ENCODE results near the gene FOXO4.

DNA sequence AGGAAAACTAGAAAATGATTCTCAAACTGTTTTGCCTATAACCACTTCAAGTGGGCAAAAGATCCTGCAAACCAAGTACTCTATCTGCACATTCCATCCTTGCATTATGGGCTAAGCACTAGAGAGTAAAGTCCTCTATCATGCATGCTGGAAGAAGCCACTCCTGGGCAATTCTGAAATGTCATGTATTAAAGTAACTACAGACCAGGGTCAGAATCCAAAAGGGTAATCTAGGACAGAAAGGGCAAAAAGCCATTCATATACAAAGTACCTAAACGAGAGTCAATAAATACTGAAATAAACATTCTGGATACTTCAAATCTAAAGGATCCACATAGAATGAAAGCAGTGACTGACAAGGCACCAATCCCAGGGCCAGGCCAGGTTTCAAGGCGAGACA lies 28.6 kb upstream of the FOXO4 start:
- TF ChIP-seq CBX8 (IDR thresholded peaks at IDR 0.05) (no peak), SREBF2 (IDR thresholded peaks at IDR 0.05) (no peak), ZFP36 (IDR thresholded peaks at IDR 0.05; ENCODE audit: borderline replicate concordance, partially characterized antibody) (no peak), HOXA7 (CRISPR knock-in tag; IDR thresholded peaks at IDR 0.05) (no peak), KDM1A (IDR thresholded peaks at IDR 0.05; ENCODE audit: low read depth) (no peak)
- TF ChIP-seq, protein P1, sequence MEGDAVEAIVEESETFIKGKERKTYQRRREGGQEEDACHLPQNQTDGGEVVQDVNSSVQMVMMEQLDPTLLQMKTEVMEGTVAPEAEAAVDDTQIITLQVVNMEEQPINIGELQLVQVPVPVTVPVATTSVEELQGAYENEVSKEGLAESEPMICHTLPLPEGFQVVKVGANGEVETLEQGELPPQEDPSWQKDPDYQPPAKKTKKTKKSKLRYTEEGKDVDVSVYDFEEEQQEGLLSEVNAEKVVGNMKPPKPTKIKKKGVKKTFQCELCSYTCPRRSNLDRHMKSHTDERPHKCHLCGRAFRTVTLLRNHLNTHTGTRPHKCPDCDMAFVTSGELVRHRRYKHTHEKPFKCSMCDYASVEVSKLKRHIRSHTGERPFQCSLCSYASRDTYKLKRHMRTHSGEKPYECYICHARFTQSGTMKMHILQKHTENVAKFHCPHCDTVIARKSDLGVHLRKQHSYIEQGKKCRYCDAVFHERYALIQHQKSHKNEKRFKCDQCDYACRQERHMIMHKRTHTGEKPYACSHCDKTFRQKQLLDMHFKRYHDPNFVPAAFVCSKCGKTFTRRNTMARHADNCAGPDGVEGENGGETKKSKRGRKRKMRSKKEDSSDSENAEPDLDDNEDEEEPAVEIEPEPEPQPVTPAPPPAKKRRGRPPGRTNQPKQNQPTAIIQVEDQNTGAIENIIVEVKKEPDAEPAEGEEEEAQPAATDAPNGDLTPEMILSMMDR (IDR thresholded peaks at IDR 0.05): no peak
- TF ChIP-seq, protein P2, sequence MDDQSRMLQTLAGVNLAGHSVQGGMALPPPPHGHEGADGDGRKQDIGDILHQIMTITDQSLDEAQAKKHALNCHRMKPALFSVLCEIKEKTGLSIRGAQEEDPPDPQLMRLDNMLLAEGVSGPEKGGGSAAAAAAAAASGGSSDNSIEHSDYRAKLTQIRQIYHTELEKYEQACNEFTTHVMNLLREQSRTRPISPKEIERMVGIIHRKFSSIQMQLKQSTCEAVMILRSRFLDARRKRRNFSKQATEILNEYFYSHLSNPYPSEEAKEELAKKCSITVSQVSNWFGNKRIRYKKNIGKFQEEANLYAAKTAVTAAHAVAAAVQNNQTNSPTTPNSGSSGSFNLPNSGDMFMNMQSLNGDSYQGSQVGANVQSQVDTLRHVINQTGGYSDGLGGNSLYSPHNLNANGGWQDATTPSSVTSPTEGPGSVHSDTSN (IDR thresholded peaks at IDR 0.05): no peak
- TF ChIP-seq, protein P3, sequence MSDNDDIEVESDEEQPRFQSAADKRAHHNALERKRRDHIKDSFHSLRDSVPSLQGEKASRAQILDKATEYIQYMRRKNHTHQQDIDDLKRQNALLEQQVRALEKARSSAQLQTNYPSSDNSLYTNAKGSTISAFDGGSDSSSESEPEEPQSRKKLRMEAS (IDR thresholded peaks at IDR 0.05): no peak

Measured in A549 (cell line).